Nephron (organoid): ENCODE data around the gene SREBF1.

Experiments
- H3K27ac Mint-ChIP-seq, 3 experiments: 2 replicates each; pipeline ENCODE4 v1.8.0; 2020; ENCODE audit warnings: mixed read lengths in 3 of 3, mild to moderate bottlenecking in 2 of 3, moderate library complexity in 1 of 3
- H3K27me3 Mint-ChIP-seq: 2 replicates; pipeline ENCODE4 v1.8.0; 2021; ENCODE audit warnings: low read depth, mild to moderate bottlenecking, moderate library complexity, mixed read lengths
- H3K36me3 Mint-ChIP-seq: 2 replicates; pipeline ENCODE4 v1.8.0; 2020; ENCODE audit warnings: low read depth, mixed read lengths
- H3K4me1 Mint-ChIP-seq: 2 replicates; pipeline ENCODE4 v1.8.0; 2020; ENCODE audit warnings: mixed read lengths
- H3K4me3 Mint-ChIP-seq, 3 experiments: 2 replicates each; pipeline ENCODE4 v1.8.0; 2020; ENCODE audit warnings: mild to moderate bottlenecking in 3 of 3, mixed read lengths in 3 of 3, moderate library complexity in 2 of 3
- H3K9me3 Mint-ChIP-seq: 2 replicates; pipeline ENCODE4 v1.8.0; 2020; ENCODE audit warnings: mixed read lengths
- TF ChIP-seq, protein P1 (sequence below), 3 experiments: fragments of 200-600 bp; sonication (generic); IDR thresholded peaks; one replicate each; pipeline ENCODE4 v1.5.0; 2021; ENCODE audit warnings: antibody characterized with exemption in 3 of 3; ENCODE audit not compliant: unreplicated experiment in 3 of 3

SREBF1 gene

DNA sequence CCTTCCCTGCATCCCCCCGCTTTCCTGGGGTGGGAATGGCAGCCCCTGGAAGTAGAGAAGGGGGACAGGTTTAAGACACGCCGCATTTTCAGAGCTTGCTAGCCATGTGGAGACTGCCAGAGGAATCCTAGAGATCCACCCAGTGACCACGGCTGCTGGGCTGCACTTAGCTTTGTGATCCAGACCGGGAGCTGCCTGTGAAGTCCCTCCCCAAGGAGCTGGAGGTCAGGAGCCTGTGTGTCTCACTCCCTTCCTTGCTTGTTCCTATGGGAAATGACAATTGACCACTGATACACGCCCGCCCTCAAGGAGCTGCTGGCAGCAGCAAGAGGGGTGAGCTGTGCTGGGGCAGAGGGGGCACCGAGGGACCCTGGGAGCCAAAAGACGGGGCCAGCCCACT, 73.7 kb downstream of the SREBF1 start:
- Mint-ChIP-seq H3K36me3 (peaks cover 14% of the 10 kb centered on the region), H3K27ac (peak overlapping the region; percentile 64 to 87 (median 69)), H3K9me3 (no peaks in the 10 kb centered on the region), H3K4me1 (peaks cover 75% of the 10 kb centered on the region), H3K27me3 (peaks cover 3% of the 10 kb centered on the region), H3K4me3 (no peak overlapping the region)
- TF ChIP-seq, protein P1, sequence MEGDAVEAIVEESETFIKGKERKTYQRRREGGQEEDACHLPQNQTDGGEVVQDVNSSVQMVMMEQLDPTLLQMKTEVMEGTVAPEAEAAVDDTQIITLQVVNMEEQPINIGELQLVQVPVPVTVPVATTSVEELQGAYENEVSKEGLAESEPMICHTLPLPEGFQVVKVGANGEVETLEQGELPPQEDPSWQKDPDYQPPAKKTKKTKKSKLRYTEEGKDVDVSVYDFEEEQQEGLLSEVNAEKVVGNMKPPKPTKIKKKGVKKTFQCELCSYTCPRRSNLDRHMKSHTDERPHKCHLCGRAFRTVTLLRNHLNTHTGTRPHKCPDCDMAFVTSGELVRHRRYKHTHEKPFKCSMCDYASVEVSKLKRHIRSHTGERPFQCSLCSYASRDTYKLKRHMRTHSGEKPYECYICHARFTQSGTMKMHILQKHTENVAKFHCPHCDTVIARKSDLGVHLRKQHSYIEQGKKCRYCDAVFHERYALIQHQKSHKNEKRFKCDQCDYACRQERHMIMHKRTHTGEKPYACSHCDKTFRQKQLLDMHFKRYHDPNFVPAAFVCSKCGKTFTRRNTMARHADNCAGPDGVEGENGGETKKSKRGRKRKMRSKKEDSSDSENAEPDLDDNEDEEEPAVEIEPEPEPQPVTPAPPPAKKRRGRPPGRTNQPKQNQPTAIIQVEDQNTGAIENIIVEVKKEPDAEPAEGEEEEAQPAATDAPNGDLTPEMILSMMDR (IDR thresholded peaks at IDR 0.05; ENCODE audit: unreplicated experiment in 3 of 3) = no peak

DNA sequence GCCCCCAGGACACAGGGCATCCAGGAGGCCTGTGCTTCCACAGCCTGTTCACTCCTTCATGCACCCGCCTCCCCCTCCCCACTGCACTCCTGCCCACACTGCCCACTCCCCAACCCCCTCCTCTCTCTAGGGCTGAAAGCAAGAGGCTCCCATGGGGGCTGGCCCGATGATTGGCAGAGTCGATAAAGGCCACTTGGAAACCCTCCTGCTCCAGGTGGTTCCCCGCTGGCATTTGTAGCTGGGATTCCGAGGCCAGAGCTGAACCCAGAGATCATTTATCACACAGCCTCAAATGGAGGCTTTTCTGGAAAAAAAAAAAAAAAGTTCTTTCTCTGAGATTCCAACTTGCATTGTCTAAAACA, 74.1 kb downstream of the SREBF1 start:
- TF ChIP-seq, protein P1 (IDR thresholded peaks at IDR 0.05; ENCODE audit: unreplicated experiment in 3 of 3) = no peak
- H3K9me3 Mint-ChIP-seq = no peaks in the 10 kb centered on the region
- H3K36me3 Mint-ChIP-seq = peaks cover 14% of the 10 kb centered on the region
- H3K27ac Mint-ChIP-seq = peak overlapping the region; percentile 64 to 87 (median 69)
- no peak overlapping the region for H3K4me3 Mint-ChIP-seq
- H3K4me1 Mint-ChIP-seq = peaks cover 75% of the 10 kb centered on the region
- peaks cover 3% of the 10 kb centered on the region for H3K27me3 Mint-ChIP-seq
